Cerebellar nuclear complex (tissue), 1 donor: ENCODE data around the gene MYLK.

Source experiments
- DNase-seq, 2 experiments: peaks; one replicate each; lab custom pipeline; 2025; lab: John Stamatoyannopoulos, UW

The MYLK gene

DNA sequence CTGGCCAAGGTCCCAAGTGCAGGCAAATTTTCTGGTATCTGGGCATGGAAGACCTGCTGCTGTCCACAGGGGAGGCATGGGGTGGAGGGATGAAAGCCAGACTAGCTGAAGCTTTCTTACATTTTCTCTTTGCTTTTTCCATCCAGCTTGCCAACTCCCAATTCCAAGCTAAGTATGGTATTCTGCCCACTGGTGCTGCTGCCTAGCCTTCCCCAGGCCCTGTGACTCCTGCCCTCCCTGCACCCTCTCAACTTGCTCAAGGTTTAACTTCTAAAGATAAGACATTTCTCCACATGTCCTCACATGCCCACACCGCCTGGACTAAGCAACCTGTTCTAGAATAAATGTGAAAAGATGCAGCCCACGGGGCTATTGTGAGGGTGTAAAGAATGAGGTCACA, 239.8 kb downstream of the MYLK start:
- no peak for DNase-seq

DNA sequence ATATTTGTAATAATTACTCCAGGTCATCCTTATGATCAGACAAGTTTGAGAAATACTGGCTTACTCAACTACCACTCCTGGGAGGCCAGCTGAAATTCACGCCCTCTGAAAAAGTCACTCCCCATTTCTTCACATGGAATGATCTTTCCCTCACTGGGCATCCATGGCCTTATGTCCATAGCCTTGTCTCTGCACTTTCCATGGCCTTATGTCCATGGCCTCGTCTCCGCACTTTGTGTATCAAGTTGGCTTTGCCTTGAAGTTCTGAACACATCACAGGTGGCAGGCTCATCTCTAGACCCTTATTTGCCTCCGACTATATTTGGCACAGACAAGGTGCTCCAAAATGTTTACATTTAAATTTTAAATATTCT, 241.2 kb downstream of the MYLK start:
- DNase-seq, result no peak

DNA sequence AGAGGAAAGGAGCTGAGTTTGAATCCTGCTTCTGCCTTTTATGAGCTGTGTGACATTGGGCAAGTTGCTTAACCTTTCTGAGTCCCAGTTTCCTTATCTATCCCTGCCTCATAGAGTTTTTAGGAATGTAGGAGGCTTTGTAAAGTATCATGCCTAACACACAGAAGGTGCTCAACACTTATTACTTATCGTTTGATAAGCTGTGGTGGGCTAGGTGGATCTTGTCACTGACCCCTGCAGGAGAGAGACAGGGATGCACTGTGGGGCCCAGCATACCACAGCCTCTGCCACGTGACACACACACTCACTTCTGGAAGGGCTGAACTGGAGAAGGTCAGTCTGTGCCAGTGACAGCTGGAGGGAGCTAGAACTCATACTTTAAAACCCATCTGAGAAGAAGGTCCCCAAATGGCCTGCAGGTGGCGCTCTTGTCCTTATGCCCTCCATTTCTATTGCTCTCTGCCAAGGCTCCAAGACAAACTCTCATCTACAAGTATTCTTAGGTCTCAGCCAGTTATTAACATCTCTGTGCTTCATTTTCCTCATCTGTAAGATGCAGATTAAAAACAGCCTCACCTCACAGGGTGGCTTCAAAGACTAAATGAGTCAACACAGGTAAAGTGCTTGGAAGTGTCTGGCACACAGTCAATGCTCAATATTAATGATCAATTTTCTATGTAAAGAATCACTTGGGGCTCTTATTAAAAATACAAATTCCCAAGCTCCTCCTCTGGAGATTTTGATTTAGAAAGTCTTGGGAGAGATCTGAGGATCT, 241.8 kb downstream of the MYLK start:
- no peak for DNase-seq

DNA sequence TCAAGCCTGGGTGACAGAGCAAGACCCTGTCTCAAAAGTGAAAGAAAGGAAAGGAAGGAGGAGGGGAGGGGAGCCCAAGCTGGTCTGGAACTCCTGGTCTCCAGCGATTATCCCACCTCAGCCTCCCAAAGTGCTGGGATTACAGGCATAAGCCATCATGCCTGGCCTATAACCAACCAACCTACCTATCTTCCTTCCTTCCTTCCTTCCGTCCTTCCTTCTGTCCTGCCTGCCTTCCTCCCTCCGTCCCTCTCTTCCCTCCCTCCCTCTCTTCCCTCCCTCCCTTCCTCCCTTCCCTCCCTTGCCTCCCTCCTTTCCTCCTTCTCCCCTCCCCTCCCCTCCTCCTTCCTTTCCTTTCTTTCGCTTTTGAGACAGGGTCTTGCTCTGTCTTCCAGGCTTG, 242.6 kb downstream of the MYLK start:
- no peak for DNase-seq

DNA sequence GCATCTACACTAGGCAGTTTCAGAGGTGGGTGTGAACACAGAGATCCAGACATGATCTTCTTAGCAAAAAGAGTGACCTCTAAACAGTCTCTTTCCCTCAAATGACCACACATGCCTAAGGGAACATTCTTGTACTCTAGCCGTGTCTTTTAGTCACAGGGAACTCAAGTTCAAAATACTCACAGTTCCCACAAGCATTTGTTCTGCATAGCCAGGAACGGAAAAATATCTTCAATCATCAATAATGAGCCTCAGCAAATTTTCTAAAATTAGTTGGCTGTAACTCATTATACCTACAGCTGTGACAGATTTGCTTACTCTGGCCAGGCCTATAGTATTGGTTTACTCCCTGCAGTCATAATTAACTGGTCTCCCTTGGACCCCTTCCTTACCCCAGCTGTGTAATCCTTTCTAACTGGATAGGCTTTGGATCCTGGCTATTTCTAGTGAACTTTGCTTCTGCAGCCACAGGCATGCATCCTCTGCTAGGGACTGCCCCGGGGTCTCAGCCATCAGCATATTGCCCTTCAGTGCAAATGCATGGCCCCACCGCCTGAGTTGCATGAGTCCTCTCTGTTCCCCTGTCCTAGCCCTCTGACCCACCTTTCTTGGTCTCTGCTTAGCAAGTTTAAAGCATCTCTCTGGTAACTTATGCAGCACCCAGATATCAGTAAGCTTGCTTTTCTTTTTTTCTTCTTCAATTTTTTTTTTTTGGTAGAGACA, 243.2 kb downstream of the MYLK start:
- DNase-seq, result no peak

DNA sequence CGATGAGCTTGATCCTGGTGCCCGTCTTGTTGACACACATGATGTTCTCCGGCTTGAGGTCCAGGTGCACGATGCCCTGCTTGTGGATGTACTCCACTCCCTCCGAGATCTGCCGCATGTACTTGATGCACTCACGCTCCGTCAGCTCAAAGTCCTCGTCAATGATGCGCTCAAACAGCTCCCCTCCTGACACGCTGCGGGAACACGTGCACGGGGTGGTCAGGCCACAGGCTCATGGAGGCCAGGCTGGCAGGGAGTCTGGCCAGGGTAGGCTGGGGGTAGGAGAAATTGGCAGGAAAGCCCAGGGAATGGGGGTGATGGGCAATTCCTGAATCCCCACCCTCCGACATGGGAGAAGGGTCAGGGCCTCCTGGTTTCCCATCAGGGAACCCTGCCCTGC, 243.8 kb downstream of the MYLK start:
- DNase-seq, result no peak

DNA sequence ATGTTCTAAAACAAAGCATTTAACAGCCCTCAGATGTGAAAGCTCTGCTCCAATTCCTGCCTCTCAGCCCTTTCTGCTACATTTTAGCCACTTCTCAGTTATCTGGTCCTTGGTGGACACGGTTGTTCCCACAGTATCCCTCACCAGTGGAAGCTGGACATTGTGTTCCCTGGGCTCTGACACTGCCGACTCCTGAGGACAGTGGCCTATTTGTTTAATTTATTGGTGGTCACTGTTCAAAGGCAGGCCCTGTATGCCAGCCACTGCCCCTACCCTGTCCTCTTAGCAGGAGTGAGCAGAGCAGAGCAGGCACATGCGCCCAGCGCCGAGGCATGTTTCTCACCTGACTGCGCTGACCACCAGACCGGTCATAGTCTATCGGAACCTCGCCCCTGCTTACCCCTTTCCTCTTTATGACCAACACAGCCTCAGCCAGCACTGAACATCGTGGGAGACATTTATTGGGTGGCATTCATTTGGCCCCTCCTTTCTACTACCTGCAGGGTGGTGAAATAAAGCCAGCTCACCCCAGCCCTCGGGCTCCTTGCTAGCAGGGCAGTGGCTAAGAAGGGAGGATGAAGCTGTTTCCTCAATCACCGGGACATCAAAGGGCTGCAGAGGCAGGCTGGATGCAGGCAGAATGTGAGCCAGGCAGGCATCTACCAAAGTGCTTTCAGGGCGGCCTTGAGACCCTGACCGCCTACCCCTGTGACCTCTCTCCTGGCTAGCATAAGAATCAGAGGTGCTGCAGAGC, 245.0 kb downstream of the MYLK start:
- no peak for DNase-seq

DNA sequence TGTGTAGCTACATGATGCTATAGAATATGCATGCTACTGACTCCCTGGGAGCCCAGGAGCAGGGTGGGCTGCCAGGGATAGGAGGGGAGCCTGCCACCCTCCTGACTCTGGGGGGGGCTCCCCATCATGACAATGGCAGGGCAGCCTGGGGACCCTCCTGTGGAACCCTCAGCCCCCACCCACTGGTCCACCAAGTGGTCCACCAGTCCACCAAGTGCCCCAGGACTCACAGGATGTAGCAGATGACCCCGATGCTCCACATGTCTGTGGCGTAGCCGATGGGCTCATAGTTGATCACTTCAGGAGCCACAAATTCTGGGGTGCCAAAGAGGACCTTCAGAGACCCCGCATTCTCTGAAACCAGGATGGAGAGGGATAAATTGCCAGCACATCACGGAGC, 246.3 kb downstream of the MYLK start:
- DNase-seq, result no peak

DNA sequence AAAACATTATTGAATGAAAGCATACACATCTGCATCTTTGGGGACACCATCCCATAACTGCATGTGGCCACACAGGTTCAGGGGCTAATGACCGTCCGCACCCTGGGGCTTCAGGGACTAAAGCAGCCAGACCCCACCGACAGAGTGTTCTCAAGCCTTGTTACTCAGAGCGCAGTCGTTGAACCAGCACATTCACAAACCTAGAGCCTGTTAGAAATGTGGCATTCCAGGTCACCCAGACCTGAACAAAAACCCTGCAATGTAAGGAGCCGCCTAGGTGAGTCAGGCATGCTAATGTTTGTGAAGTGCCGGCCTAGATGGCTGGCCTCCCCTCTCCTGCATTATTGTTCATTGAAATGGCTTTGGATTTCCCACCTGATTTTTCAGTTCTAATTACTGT, 247.0 kb downstream of the MYLK start:
- no peak for DNase-seq

DNA sequence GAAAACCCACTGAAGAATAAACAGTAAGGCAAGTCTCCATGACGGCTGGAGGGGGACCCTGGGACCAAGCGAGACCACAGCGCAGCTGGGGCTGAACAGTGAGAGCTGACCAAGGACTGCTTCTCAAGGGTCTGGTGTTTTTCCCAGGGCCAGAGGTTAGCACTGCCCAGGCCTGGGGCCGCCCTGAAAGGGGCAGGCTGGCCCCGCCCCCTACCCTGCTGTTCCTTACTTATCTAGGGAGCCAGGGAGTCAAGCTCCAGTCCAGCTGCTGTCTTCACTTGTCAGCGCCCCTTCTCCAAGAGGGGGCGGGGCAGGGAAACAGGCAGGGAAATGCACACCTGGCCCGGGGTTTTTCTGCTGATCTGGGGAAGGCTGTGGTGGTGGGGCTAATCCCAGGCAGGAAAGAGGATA, 247.7 kb downstream of the MYLK start:
- DNase-seq, result no peak

DNA sequence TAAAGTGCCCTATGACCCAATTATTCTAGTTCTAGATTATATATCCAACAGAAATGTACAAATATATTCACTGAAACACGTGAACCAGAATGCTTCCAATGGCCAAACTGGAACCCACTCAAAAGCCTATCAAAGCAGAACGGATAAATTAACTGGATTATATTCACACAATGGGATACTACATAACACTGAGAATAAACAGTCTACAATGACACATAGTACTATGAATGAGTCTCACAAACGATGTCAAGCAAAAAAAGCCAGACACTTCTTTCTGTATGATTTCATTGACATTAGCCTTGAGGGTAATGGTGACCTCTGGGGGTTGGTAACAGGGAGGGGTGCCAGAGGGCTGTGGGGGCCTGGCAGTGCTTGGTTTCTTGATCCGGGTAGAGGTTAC, 248.4 kb downstream of the MYLK start:
- no peak for DNase-seq

DNA sequence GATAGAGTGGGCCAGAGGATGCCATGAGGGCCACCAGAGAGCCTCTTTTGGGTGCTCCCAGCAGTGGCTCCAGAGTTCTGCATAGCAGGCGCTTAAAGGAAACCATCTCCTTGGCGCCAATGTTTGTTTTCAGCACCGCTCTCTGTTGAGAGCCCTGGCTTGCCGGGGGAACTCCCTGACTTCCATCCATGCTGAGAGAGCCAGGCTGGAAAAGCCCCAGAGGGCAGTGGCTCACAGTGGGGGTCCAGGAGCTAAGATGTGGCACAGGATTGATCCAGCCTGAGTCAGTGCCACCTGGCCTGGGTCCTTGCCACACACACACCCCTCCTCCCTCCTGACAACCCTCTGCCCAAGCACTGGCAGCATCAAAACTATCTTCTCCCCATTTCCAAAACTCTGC, 248.9 kb downstream of the MYLK start:
- no peak for DNase-seq

DNA sequence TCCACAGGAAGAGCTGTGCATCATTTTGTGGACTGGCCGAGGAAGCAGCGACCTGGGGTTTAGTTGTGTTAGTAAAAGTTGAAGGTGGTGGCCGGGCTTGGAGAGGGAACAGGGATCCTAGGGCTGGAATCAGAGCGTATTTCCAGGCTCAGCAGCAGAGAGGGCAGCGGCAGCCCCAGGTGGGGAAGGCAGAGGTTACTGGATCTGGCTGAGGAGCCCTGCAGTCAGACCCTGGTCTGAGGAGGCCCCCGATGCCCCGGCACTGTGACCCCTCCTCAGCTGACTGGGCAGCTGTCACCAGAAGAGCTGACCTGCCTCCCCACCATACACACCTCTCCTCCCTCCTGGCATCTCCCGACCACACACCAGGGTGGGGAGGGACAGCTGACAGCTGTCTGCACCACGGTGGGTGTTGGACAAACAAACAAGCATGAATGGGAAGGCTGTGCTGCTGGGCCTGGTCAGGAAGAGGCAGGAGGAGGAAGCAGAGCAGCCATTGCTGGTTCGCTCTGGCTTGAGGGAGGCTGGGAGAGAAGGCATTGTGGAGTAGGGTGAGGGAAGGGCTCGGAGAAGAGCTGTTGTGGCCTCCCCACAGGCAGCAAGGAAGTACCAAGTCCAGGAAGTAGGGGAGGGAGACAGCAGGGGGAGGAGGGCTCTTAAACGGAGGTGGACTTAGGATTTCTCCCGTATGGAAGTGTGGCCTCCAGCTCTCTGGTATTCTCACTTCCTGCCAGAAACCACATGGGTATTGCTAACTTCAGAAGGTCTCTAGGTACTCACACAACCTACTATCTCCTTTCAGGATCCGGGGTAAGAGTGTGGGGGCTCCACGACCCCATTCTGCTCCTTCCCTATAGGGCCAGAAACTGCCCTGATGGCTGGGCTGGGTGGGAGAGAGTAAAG, 249.7 kb downstream of the MYLK start:
- DNase-seq, result no peak

DNA sequence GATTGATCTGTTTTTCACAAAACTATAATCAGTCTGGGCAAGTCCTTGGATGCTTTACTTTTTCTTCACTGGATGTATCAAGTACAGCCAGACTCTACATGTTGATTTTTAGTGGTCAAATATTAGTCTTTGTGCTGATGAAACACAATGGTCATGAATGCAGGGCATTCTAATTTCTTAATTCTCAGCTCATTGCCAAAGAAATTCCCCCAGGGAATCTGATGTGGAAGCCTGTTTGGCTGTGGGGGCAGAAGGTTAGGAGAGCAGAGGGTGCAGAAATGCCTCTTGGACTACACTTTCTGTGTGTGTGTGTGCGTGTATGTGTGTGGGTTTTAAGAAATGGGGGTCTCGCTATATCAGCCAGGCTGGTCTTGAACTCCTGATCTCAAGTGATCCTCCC, 250.6 kb downstream of the MYLK start:
- DNase-seq, result no peak

DNA sequence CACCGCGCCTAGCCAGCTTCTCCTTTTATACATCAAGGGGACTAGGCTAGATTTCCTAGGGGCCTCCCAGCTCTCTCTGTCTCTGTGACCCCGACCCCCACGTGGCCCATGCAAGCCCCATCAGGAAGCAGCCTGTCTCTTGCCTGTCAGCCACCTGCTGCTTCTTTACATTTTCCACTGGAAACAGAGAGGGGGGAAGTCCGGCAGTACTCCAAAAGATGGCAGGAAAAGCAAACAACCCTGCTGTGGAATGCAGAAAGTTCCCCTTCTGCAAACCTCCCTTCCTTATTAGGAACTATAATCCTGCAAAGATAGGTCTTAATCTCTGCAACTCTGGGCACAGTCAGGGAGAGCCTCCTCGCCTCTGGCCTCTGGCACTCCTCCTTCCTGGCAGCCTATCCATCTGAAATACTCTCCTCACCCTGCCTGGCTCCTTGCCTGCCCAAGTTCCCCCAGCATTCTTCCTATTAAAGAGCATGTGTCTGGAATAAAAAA, 251.9 kb downstream of the MYLK start:
- DNase-seq, result no peak

DNA sequence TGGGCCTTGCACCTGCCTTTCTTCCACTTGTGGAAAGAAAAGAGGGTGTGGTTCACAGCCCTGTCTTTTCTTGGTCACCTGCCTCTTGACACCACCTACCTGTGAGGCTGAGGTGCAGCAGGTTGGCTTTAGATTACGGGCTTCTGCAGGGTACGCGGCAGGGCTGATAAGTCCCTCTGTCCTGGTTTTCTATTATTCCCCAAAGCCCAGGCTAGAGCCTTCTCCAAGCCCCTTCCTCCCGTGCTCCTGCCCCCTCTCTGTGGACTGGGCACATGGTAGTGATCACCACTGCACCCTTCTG, 254.4 kb downstream of the MYLK start:
- no peak for DNase-seq

DNA sequence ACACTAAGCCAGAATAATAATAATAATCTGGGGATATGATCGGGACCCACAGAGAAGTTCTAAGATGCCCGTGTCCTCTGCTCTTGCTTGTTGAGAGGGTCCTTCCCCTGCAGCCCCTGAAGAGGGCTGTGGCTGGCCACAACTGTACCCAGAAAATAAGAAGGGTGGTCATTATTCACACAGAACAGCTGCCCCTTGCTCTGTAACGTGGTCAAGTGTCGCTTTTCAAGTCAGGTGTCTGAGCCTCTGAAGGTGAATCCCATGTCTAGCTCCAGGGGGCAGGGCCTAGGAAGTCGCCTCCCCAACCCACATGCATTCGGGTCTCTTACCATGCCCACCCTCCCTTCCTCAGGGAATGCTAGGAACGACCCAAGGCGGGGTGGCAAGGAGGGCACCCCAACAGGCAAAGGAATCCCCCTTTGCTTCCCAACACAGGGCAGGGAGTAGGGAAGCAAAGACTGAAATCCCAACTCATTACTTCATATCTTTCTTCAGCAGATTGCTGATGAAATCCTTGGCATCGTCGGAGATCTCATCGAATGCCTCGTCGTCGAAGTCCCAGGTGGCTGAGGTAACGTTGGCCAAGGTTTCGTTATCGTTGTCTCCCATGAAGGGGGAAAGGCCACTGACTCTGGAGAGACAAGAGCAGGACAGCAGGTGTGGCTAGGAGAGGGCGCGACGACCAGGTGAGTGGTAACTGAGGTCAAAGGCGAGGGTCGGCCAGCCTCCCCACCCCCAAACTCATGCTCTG, 255.0 kb downstream of the MYLK start:
- DNase-seq, result no peak

DNA sequence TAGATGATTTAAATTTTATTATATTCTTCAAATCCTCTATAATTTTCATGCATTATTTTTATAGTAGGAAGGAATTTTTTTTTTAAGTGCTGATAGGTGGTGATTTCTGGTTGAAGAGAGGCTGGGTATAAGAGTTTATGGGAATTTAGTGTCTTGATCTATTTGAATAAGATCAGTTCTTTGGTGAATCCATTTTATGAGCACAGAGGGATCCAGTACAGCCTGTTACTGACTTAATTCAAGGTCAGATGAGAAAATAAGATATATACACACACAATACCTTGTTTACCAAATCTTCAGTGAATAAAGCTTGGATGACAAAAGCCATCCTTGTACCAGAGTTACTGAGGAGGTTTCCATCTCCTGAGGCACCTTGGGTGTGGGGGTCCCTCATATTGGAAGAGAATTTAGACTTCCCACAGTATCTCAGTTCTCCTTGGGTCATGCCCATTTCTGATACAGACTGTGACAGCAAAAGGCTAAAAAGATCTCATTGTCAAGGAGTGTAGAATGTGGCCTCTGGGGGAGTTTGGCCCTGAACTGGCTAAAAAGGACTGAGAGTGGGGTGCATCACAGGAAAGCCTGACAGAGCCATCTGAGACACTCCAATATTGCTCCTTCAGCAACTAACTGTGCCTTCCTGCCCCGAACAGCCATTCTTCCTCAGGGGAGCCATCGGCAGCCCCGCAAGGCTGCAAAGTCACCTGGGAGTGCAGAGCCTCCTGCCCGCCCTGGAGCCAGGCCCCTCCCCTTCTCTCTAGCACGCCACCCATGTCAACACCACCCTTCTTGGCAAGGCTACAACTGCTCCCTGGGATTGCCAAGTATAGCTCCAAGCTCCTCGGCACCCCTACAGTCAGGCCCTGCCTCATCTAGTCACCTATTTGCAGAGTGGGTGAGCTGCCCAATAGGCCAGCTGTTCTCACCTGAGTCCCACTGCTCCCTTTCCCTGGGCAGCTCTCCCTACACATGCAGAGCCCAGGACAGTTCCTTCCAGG, 256.2 kb downstream of the MYLK start:
- no peak for DNase-seq

DNA sequence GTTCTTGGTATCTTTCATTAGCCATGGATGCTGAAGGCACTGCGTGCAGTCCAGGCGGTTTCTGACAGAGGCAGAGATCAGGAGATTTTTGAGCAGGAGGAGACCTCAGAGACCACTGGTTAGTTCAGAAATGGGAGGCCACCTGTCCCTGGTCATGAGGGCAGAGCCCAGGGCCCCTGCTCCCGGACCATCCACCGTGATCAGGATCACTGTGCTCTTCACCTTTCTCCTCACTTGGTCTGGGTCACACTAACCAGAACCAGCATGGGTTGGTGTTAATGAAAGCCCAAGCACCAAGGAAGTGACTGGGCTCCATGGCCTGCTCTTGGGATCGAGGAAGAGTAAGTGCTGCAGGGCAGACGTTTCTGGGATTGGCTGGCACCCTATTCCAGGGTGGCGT, 257.3 kb downstream of the MYLK start:
- DNase-seq, result no peak

DNA sequence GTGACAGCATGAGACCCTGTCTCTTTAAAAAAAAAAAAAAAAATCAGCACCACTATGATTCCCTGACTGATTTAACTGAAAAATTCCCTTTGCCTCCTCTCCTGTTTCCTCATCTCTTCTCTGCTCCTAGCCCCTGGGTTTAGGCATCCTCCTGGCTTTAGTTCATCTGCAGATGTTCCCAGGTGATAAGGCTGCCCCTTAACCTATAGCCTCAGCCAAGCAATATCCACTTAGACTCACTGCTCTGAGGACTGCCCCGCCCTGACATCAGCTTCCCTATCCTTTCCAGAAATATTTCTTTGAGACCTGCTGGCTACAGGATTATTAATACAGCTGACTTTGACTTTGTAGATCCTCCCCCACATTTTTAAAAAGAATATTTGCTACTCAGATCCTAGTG, 259.8 kb downstream of the MYLK start:
- no peak for DNase-seq
